ENCODE data around the gene AFAP1. TPM values are rescaled to one million over a fixed set of nuclear protein-coding genes. Genes with fewer than 3 reads are reported as not detected.

Gene AFAP1
- total RNA-seq, 1 experiment from 2014 or later = 13.9 TPM

DNA sequence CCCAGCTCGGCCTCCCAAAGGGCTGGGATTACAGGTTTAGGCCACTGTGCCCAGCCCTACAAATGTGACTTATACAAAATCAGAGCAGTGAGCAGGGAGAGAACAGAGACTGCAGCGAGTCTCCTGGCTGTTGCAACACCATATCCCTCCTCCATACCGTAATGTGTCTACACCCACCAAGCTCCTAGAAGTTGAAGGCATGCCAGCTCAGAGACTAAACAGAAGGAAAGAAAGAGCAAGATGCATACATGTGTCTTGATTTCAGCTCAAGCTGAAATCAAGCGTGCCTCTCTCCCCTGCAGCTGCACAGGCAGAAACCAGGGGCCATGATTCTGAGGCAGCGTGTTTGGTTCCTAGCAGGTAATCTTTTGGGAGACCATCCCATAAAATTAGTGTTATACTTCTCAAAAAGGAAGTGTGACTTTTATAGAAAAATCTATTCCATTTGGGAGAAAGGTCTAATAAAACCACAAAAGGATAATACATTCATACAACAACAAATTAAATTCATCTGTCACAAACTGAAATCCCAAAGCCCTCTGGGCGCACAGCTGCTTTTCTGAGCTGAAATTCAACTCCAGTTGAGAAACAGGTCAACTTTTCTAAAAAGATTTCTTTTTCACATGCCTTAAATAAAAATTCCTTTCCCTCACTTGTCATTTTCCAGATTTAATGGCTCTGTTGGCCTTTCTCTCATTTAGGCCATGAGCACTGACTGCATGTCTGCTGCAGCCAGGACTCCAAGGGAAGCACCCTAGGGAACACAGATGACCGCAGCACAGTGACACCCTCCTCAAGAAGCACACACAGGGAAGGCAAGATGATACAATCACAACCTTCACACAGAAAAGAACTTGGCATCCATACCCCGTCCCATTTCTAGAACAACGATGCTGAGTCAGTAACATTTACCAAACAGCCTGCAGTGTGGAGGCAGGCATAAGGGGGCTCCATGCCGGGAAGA, 34.4 kb downstream of the AFAP1 start:
- H3K4me3 ChIP-seq = peak overlapping the region; percentile 8

DNA sequence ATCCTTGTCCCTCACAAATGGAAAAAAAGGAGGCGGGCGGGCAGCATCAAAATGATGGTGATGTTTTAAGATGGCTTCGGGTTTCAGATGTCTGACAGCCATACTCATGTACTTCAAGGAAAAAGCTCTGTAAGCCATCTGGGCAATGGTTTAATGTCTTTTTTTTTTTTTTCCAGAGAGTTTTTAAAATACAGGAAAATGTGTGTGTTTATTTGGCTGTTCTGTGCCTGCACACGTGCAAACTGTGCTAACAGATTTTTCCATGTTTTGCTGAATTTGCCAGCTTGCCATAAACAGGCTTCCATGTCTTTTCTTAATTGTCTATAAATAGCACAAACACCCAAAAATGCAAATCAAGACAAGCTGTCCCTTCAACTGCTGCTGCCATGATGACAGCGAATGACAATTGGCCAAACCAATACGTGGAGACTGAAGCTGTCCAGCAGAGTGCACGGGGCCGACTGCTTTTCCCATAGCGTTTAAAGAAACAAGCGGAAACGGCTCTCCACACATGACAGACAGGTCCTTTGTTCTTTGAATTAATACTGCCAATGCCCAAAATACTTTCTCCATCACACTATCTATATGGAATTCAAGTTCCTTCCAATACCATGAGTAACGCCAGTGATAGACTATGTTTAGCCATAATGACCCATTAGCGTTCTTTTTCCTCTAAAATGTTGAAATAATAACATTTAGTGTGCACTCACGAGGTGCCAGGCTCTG, 35.7 kb downstream of the AFAP1 start:
- Histone ChIP-seq H3K27ac (no peak overlapping the region), H3K4me3 (no peak overlapping the region), H3K4me1 (peaks cover 84% of the 10 kb centered on the region), H3K36me3 (no peaks in the 10 kb centered on the region), H3K27me3 (no peaks in the 10 kb centered on the region), H3K9me3 (replicated peaks) (no peaks in the 10 kb centered on the region)
- no peak for DNase-seq

More for the DNA sequence above, 34.4 kb downstream of the AFAP1 start:
- Histone ChIP-seq H3K4me1 (peaks cover 81% of the 10 kb centered on the region), H3K9me3 (replicated peaks) (no peaks in the 10 kb centered on the region), H3K27me3 (no peaks in the 10 kb centered on the region), H3K27ac (peak overlapping the region; percentile 30), H3K36me3 (no peaks in the 10 kb centered on the region)
- peak; percentile 32 to 65 for DNase-seq

- Histone ChIP-seq H3K36me3 (no peaks in the 10 kb centered on the region), H3K27me3 (no peaks in the 10 kb centered on the region), H3K9me3 (replicated peaks) (no peaks in the 10 kb centered on the region), H3K4me3 (no peak overlapping the region), H3K4me1 (peaks cover 79% of the 10 kb centered on the region), H3K27ac (peak overlapping the region; percentile 77)
- DNase-seq = no peak
These were observed 36.8 kb downstream of the AFAP1 start for GRCh38 chr4:7902826-7903225.

- H3K4me3 ChIP-seq = peak overlapping the region; percentile 12
- H3K4me1 ChIP-seq = peaks cover 77% of the 10 kb centered on the region
- H3K36me3 ChIP-seq = no peaks in the 10 kb centered on the region
- DNase-seq = peak; percentile 43 to 64
- no peaks in the 10 kb centered on the region for H3K27me3 ChIP-seq
- H3K27ac ChIP-seq = peak overlapping the region; percentile 77
- no peaks in the 10 kb centered on the region for H3K9me3 ChIP-seq (replicated peaks)
These were observed 37.5 kb downstream of the AFAP1 start for GRCh38 chr4:7902101-7902553.

- H3K9me3 ChIP-seq (replicated peaks) = no peaks in the 10 kb centered on the region
- peaks cover 72% of the 10 kb centered on the region for H3K4me1 ChIP-seq
- peak overlapping the region; percentile 77 for H3K27ac ChIP-seq
- no peaks in the 10 kb centered on the region for H3K27me3 ChIP-seq
- no peak for DNase-seq
- H3K36me3 ChIP-seq = no peaks in the 10 kb centered on the region
- no peak overlapping the region for H3K4me3 ChIP-seq
These were observed 38.3 kb downstream of the AFAP1 start for GRCh38 chr4:7901311-7901885.

DNA sequence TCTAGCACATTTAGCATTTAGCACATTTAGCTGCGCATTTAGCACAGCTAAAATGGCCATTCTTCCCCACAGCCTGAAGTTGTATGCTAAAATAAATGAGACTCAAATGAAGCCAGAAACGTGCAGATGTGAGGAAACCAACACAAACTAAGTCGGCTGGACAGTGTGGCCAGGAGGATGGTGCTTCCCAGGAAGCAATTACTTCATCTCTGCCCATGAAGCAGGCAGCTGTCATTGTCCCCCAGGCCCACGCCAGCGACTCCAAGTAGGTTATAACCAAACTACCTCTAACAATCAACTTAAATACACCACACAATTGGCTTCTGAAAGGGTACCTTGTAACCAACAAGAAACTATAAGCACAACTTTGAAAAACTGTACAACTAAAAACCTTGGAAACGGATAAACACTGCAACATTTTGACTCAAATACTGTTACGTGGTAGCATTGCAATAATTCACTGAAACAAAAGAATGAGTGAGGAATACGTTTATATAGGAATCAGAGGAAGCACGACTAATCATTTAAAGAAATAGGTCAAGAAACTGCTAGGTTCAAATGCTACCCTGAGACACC, 39.2 kb downstream of the AFAP1 start:
- Histone ChIP-seq H3K4me3 (no peak overlapping the region), H3K27ac (peak overlapping the region; percentile 77), H3K27me3 (no peaks in the 10 kb centered on the region), H3K36me3 (no peaks in the 10 kb centered on the region), H3K9me3 (replicated peaks) (no peaks in the 10 kb centered on the region), H3K4me1 (peaks cover 62% of the 10 kb centered on the region)
- peak; percentile 74 to 80 for DNase-seq

- Histone ChIP-seq H3K9me3 (replicated peaks) (no peaks in the 10 kb centered on the region), H3K27ac (no peak overlapping the region), H3K36me3 (no peaks in the 10 kb centered on the region), H3K27me3 (no peaks in the 10 kb centered on the region), H3K4me1 (peaks cover 53% of the 10 kb centered on the region), H3K4me3 (no peak overlapping the region)
- no peak for DNase-seq
These were observed 40.3 kb downstream of the AFAP1 start for GRCh38 chr4:7899184-7899869.

- H3K9me3 ChIP-seq (replicated peaks) = no peaks in the 10 kb centered on the region
- no peaks in the 10 kb centered on the region for H3K36me3 ChIP-seq
- peaks cover 43% of the 10 kb centered on the region for H3K4me1 ChIP-seq
- H3K27me3 ChIP-seq = no peaks in the 10 kb centered on the region
- no peak for DNase-seq
- no peak overlapping the region for H3K27ac ChIP-seq
- H3K4me3 ChIP-seq = no peak overlapping the region
These were observed 41.3 kb downstream of the AFAP1 start for GRCh38 chr4:7898385-7898784.

- Histone ChIP-seq H3K4me1 (peaks cover 42% of the 10 kb centered on the region), H3K27ac (no peak overlapping the region), H3K4me3 (no peak overlapping the region), H3K27me3 (no peaks in the 10 kb centered on the region), H3K36me3 (no peaks in the 10 kb centered on the region), H3K9me3 (replicated peaks) (no peaks in the 10 kb centered on the region)
- DNase-seq = no peak
These were observed 41.9 kb downstream of the AFAP1 start for GRCh38 chr4:7897811-7898210.

DNA sequence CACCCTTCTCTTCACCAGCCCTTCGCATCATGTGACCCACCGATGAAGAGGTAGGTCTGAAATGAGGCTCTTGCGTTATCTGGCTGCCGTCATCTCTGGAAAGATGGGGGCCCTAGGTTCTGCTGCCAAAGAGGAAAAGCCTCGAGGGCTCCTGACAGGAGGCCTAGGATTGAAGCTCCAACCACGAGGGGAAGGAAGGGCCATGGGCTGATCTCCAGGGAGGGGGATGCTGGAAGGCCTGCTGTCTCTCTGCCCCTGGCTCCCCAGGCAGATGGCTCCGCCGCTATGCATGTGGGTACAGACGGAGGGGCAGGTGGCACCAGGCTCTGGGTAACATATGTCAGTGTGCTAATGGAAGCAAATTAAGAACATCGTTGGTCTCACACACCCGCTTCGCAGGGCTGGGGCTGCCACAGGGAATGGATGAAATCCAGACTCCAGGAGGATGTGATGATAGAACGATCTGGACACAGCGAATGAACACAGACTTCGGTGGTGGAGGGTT, 44.9 kb downstream of the AFAP1 start:
- DNase-seq = no peak
- no peaks in the 10 kb centered on the region for H3K36me3 ChIP-seq
- H3K4me3 ChIP-seq = no peak overlapping the region
- H3K4me1 ChIP-seq = peaks cover 39% of the 10 kb centered on the region
- H3K9me3 ChIP-seq (replicated peaks) = 0 out of 2 replicates have a peak, but pooled peaks cover 3% of the 10 kb centered on the region
- H3K27ac ChIP-seq = no peak overlapping the region
- no peaks in the 10 kb centered on the region for H3K27me3 ChIP-seq

GRCh38 chr4:7894098-7894676, 45.5 kb downstream of the AFAP1 start:
- H3K27ac ChIP-seq = no peak overlapping the region
- no peak for DNase-seq
- H3K4me1 ChIP-seq = peaks cover 34% of the 10 kb centered on the region
- no peaks in the 10 kb centered on the region for H3K36me3 ChIP-seq
- no peaks in the 10 kb centered on the region for H3K27me3 ChIP-seq
- 0 out of 2 replicates have a peak, but pooled peaks cover 3% of the 10 kb centered on the region for H3K9me3 ChIP-seq (replicated peaks)
- H3K4me3 ChIP-seq = no peak overlapping the region

DNA sequence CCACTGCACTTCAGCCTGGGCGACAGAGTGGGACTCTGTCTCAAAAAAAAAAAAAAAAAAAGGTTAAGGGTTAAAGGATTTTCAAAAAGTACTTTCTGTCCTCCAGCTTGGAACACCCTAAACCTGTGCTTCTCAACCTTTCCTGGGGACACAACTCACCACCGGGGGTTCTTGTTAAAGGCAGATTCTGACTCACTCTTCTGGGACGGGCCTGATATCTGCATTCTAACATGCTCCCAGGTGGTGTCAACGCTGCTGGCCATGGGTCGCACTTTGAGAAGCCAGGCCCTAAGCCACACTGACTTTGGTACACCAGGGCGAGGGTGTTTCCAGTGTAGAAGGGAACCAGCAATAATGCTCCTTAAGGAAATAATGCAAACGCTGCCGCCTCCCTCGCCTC, 46.1 kb downstream of the AFAP1 start:
- Histone ChIP-seq H3K27me3 (no peaks in the 10 kb centered on the region), H3K36me3 (no peaks in the 10 kb centered on the region), H3K9me3 (replicated peaks) (peaks cover 7% of the 10 kb centered on the region), H3K4me1 (peaks cover 32% of the 10 kb centered on the region), H3K4me3 (no peak overlapping the region), H3K27ac (no peak overlapping the region)
- DNase-seq = no peak

DNA sequence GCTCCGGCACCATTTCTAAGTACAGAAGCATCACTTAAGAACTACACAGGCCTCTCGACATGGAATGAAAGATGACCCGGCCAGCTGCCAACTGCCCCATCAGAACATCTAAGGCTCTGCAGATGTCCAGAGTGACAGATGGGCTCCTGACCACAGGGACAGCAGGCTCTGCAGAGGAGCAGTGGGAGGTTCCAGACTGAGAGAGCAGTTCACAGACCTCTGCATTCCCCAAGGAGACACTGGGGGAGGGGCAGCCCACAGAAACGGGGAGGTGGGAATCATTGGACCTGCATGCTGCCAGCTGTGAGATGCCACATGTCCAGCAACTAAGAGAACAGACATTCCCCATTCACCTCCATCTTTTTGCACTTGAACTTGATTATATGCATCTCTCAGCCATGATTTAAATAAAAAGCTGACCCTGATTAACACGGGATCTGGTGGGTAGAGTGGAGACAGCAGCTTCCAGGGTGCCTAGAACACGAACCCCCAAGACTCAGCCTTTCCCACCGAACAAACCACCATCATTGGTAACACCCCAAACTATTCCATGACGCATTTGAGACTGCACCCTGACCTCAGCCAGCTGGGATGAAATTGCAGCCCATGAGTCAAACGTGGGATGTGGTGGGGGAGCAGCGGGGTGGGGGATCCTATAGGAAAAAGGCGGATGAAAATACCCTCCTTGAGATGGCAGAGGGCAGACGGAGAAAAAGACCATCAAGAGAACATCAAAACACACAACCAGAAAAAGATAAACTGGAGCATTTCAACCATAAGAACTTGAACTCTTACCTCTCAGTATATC, 47.2 kb downstream of the AFAP1 start:
- Histone ChIP-seq H3K36me3 (no peaks in the 10 kb centered on the region), H3K4me1 (peaks cover 32% of the 10 kb centered on the region), H3K4me3 (peak overlapping the region; percentile 13; the same call in 1 of the 2 replicates), H3K27ac (peak overlapping the region; percentile 84), H3K27me3 (no peaks in the 10 kb centered on the region), H3K9me3 (replicated peaks) (peaks cover 13% of the 10 kb centered on the region)
- peak; percentile 96 for DNase-seq

All from SJCRH30 (cell line).